CD14-positive monocyte (primary cell): Measurements from ENCODE around the gene CD69. TPM values are rescaled to one million over a fixed set of nuclear protein-coding genes. Genes with fewer than 3 reads are reported as not detected.

Source experiments
- DNase-seq, 3 donors: peaks; one replicate each; pipeline ENCODE4 v3.0.0-alpha.2; 2011 to 2022
- H2AFZ ChIP-seq: 2 replicates; pipeline ENCODE4 v1.6.0; 2012; ENCODE audit warnings: mild to moderate bottlenecking, low read depth, low read length, inconsistent platforms; ENCODE audit not compliant: insufficient read depth, poor library complexity, severe bottlenecking
- H3K27ac ChIP-seq, 2 donors: 1 replicate in 1 of 2; 2 replicates in 1 of 2; pipeline ENCODE4 v1.5.1; 2012 to 2013; ENCODE audit warnings: low read length in 2 of 2, control low read depth in 1 of 2, inconsistent platforms in 1 of 2, low read depth in 1 of 2, mild to moderate bottlenecking in 1 of 2
- H3K27me3 ChIP-seq, 2 donors: one replicate each; pipeline versions ENCODE4 v1.6.0 to v1.6.1; 2011 to 2013; ENCODE audit warnings: low read length in 2 of 2; ENCODE audit not compliant: control insufficient read depth in 2 of 2, insufficient read depth in 2 of 2
- H3K36me3 ChIP-seq, 2 donors: replicated peaks in 1 of 2; 1 replicate in 1 of 2; 2 replicates in 1 of 2; pipeline versions ENCODE4 v1.5.1 to v1.6.1; 2012 to 2013; ENCODE audit warnings: low read length in 2 of 2, control low read depth in 1 of 2, inconsistent platforms in 1 of 2, mild to moderate bottlenecking in 1 of 2; ENCODE audit not compliant: insufficient read depth in 2 of 2, control insufficient read depth in 1 of 2
- H3K4me1 ChIP-seq, 2 donors: 1 replicate in 1 of 2; 2 replicates in 1 of 2; pipeline versions ENCODE4 v1.5.1 to v1.6.1; 2012 to 2013; ENCODE audit warnings: low read length in 2 of 2, control low read depth in 1 of 2, inconsistent platforms in 1 of 2, mild to moderate bottlenecking in 1 of 2, moderate library complexity in 1 of 2; ENCODE audit not compliant: insufficient read depth in 2 of 2, control insufficient read depth in 1 of 2
- H3K4me2 ChIP-seq: replicated peaks from 2 replicates; pipeline ENCODE3; 2012; ENCODE audit warnings: low read length, moderate library complexity, mild to moderate bottlenecking; ENCODE audit not compliant: poor library complexity, severe bottlenecking; ENCODE audit errors: extremely low read depth
- H3K4me3 ChIP-seq, 3 experiments: fragments of 200-600 bp in 1 of 3; sonication (generic) in 1 of 3; replicated peaks in 1 of 3; 1 replicate in 2 of 3; 2 replicates in 1 of 3; pipeline ENCODE4 v1.5.1; 2011 to 2013; ENCODE audit warnings: low read length in 3 of 3, mild to moderate bottlenecking in 3 of 3, control low read depth in 2 of 3, low read depth in 2 of 3, inconsistent platforms in 1 of 3, moderate library complexity in 1 of 3
- H3K79me2 ChIP-seq: 2 replicates; pipeline ENCODE4 v1.6.0; 2012; ENCODE audit warnings: mild to moderate bottlenecking, control low read depth, inconsistent platforms, low read length, moderate library complexity; ENCODE audit not compliant: insufficient read depth
- H3K9ac ChIP-seq: 2 replicates; pipeline ENCODE4 v1.6.0; 2017; ENCODE audit warnings: low read length, mild to moderate bottlenecking; ENCODE audit not compliant: insufficient read depth, poor library complexity, severe bottlenecking
- H3K9me3 ChIP-seq, 2 donors: replicated peaks in 1 of 2; 1 replicate in 1 of 2; 2 replicates in 1 of 2; pipeline versions ENCODE4 v1.5.1 to v1.6.1; 2012 to 2013; ENCODE audit warnings: low read length in 2 of 2, control low read depth in 1 of 2; ENCODE audit not compliant: control insufficient read depth in 1 of 2, insufficient read depth in 1 of 2
- H4K20me1 ChIP-seq: 2 replicates; pipeline ENCODE4 v1.6.0; 2012; ENCODE audit warnings: mild to moderate bottlenecking, low read length, control low read depth, moderate library complexity; ENCODE audit not compliant: insufficient read depth
- H3K27ac Mint-ChIP-seq, 7 donors: one replicate each; pipeline ENCODE4 v1.8.0; 2020; ENCODE audit warnings: mild to moderate bottlenecking in 7 of 7, mixed read lengths in 7 of 7, moderate library complexity in 6 of 7, inconsistent platforms in 2 of 7
- H3K27me3 Mint-ChIP-seq, 3 donors: one replicate each; pipeline ENCODE4 v1.8.0; 2021 to 2022; ENCODE audit warnings: low read depth in 3 of 3, mild to moderate bottlenecking in 3 of 3, mixed read lengths in 3 of 3, moderate library complexity in 3 of 3, inconsistent platforms in 1 of 3
- H3K36me3 Mint-ChIP-seq, 2 donors: one replicate each; pipeline ENCODE4 v1.8.0; 2020; ENCODE audit warnings: mixed read lengths in 2 of 2, inconsistent platforms in 1 of 2, mild to moderate bottlenecking in 1 of 2
- H3K4me1 Mint-ChIP-seq: one replicate; pipeline ENCODE4 v1.8.0; 2020; ENCODE audit warnings: mild to moderate bottlenecking, mixed read lengths
- H3K4me3 Mint-ChIP-seq, 2 donors: one replicate each; pipeline ENCODE4 v1.8.0; 2020; ENCODE audit warnings: mild to moderate bottlenecking in 2 of 2, mixed read lengths in 2 of 2, moderate library complexity in 1 of 2
- H3K9me3 Mint-ChIP-seq, 7 donors: one replicate each; pipeline ENCODE4 v1.8.0; 2020 to 2022; ENCODE audit warnings: mixed read lengths in 7 of 7, mild to moderate bottlenecking in 6 of 7, moderate library complexity in 6 of 7, inconsistent platforms in 2 of 7
- WGBS: methylation state at CpG from one replicate; pipeline ENCODE4 v1.1.5; 2013; ENCODE audit warnings: missing lambda C conversion rate; ENCODE audit not compliant: insufficient coverage; 5-methylcytosine and 5-hydroxymethylcytosine counted together
- intact Hi-C, 2 donors: fragments of 100-400 bp; cut with micrococcal nuclease; formaldehyde crosslinking; loops; one replicate each; pipeline versions ENCODE4 v1.15.0 to v1.15.1; 2023
- polyA plus RNA-seq, 3 donors: library from polyadenylated mRNA; depleted of rRNA in 1 of 3; unstranded in 2 of 3; stranded (reverse) in 1 of 3; fragments of 300-500 nt in 2 of 3; fragments of >200 nt in 1 of 3; fragmentation: Illumina TruSeq in 2 of 3; gene quantifications; 1 replicate in 2 of 3; 2 replicates in 1 of 3; pipeline ENCODE4 v1.2.3, GENCODE V29; 2012 to 2021
- TF ChIP-seq, protein P1 (sequence below): fragments of 200-600 bp; IDR thresholded peaks from one replicate; pipeline ENCODE4 v1.8.0; 2022; ENCODE audit warnings: antibody characterized with exemption, mild to moderate bottlenecking

Gene CD69
- polyA plus RNA-seq, 3 donors = 5.8 to 12.4 (median 6.0) TPM

GRCh38 chr12:9754099-9754927 lies 6.4 kb downstream of the CD69 start:
- Histone ChIP-seq H2AFZ (no peak overlapping the region), H3K4me3 (no peak overlapping the region), H4K20me1 (no peaks in the 10 kb centered on the region), H3K4me2 (no peak overlapping the region), H3K36me3 (no peaks in the 10 kb centered on the region), H3K79me2 (no peaks in the 10 kb centered on the region), H3K27ac (no peak overlapping the region), H3K9me3 (no peaks in the 10 kb centered on the region), H3K9ac (no peak overlapping the region), H3K27me3 (no peaks in the 10 kb centered on the region), H3K4me1 (peaks cover 18 to 28% of the 10 kb centered on the region in 2 donors)
- intact Hi-C loops = loop anchor here (5.0 kb wide), 3 partner anchors 43 to 178 kb away; partner anchors contain the start of gene CLEC2A (in 1 of the 2)
- 100% methylated on average over 1 of the region's 3 CpGs for WGBS
- Mint-ChIP-seq H3K4me1 (peaks cover 26% of the 10 kb centered on the region), H3K4me3 (no peak overlapping the region), H3K36me3 (peaks cover 0 to 5% of the 10 kb centered on the region in 2 donors), H3K27me3 (peaks cover 0 to 5% (median 1%) of the 10 kb centered on the region in 3 donors), H3K9me3 (peaks cover 0 to 4% (median 0%) of the 10 kb centered on the region in 7 donors), H3K27ac (no peak overlapping the region)
- no peak for DNase-seq
- TF ChIP-seq, protein P1, sequence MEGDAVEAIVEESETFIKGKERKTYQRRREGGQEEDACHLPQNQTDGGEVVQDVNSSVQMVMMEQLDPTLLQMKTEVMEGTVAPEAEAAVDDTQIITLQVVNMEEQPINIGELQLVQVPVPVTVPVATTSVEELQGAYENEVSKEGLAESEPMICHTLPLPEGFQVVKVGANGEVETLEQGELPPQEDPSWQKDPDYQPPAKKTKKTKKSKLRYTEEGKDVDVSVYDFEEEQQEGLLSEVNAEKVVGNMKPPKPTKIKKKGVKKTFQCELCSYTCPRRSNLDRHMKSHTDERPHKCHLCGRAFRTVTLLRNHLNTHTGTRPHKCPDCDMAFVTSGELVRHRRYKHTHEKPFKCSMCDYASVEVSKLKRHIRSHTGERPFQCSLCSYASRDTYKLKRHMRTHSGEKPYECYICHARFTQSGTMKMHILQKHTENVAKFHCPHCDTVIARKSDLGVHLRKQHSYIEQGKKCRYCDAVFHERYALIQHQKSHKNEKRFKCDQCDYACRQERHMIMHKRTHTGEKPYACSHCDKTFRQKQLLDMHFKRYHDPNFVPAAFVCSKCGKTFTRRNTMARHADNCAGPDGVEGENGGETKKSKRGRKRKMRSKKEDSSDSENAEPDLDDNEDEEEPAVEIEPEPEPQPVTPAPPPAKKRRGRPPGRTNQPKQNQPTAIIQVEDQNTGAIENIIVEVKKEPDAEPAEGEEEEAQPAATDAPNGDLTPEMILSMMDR = no peak

- peaks cover 0 to 5% of the 10 kb centered on the region in 2 donors for H3K36me3 Mint-ChIP-seq
- no peaks in the 10 kb centered on the region for H3K36me3 ChIP-seq
- intact Hi-C loops = loop anchor here (5.0 kb wide), 3 partner anchors 44 to 179 kb away; partner anchors contain the start of gene CLEC2A (in 1 of the 2)
Observed at GRCh38 chr12:9753498-9753897, 7.2 kb downstream of the CD69 start.

More at GRCh38 chr12:9753498-9753897, 7.2 kb downstream of the CD69 start:
- Histone ChIP-seq H3K4me1 (peaks cover 10 to 19% of the 10 kb centered on the region in 2 donors), H3K4me2 (no peak overlapping the region), H3K4me3 (no peak overlapping the region), H3K79me2 (no peaks in the 10 kb centered on the region), H3K9me3 (no peaks in the 10 kb centered on the region), H3K9ac (no peak overlapping the region), H2AFZ (no peak overlapping the region), H3K27ac (no peak overlapping the region), H4K20me1 (no peaks in the 10 kb centered on the region), H3K27me3 (no peaks in the 10 kb centered on the region)
- Mint-ChIP-seq H3K4me1 (peaks cover 19% of the 10 kb centered on the region), H3K9me3 (peaks cover 0 to 4% (median 0%) of the 10 kb centered on the region in 7 donors), H3K27me3 (peaks cover 0 to 2% (median 1%) of the 10 kb centered on the region in 3 donors), H3K27ac (no peak overlapping the region), H3K4me3 (no peak overlapping the region)
- no CpG with 5 or more reads among the region's 3 CpGs for WGBS
- TF ChIP-seq, protein P1 = no peak
- DNase-seq = no peak
